Activated T-cell treated with anti-CD3 and anti-CD28 coated beads, Interleukin-2, amount 50 U/mL, for 72 hours (primary cell): ENCODE data around the gene ADRM1. TPM values are rescaled to one million over a fixed set of nuclear protein-coding genes. Genes with fewer than 3 reads are reported as not detected.

Experiments
- ATAC-seq, 2 donors: fragments of 150-1000 bp; cut with Tn5 transposase; replicated peaks in 1 of 2; 2 replicates each; pipeline ENCODE4 v1.10.0; 2021; ENCODE audit warnings: moderate library complexity in 2 of 2, mild to moderate bottlenecking in 1 of 2
- DNase-seq, 2 donors: peaks; one replicate each; pipeline ENCODE4 v3.0.0; 2021 to 2022; ENCODE audit warnings: mixed read lengths in 1 of 2
- H3K27ac Mint-ChIP-seq: one replicate; pipeline ENCODE4 v1.8.0; 2022; ENCODE audit warnings: mild to moderate bottlenecking, moderate library complexity, mixed read lengths
- H3K27me3 Mint-ChIP-seq: one replicate; pipeline ENCODE4 v1.8.0; 2022; ENCODE audit warnings: low read depth, mixed read lengths
- H3K36me3 Mint-ChIP-seq, 2 donors: one replicate each; pipeline ENCODE4 v1.8.0; 2022; ENCODE audit warnings: mixed read lengths in 2 of 2, mild to moderate bottlenecking in 1 of 2; ENCODE audit not compliant: insufficient read depth in 2 of 2
- H3K4me1 Mint-ChIP-seq: one replicate; pipeline ENCODE4 v1.8.0; 2022; ENCODE audit warnings: low read depth, mixed read lengths
- H3K4me3 Mint-ChIP-seq, 2 donors: one replicate each; pipeline ENCODE4 v1.8.0; 2022; ENCODE audit warnings: mild to moderate bottlenecking in 2 of 2, mixed read lengths in 2 of 2, moderate library complexity in 2 of 2
- H3K9me3 Mint-ChIP-seq, 2 donors: one replicate each; pipeline ENCODE4 v1.8.0; 2022; ENCODE audit warnings: mixed read lengths in 2 of 2
- total RNA-seq, 2 donors: library from RNA; stranded (reverse); gene quantifications; one replicate each; pipeline ENCODE4 v1.2.3, GENCODE V29; 2022

Gene ADRM1, protein sequence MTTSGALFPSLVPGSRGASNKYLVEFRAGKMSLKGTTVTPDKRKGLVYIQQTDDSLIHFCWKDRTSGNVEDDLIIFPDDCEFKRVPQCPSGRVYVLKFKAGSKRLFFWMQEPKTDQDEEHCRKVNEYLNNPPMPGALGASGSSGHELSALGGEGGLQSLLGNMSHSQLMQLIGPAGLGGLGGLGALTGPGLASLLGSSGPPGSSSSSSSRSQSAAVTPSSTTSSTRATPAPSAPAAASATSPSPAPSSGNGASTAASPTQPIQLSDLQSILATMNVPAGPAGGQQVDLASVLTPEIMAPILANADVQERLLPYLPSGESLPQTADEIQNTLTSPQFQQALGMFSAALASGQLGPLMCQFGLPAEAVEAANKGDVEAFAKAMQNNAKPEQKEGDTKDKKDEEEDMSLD
- 100 to 1,000 TPM in 1 of 2 donors, 10 to 100 TPM in 1; 95.4 to 114 TPM for total RNA-seq

DNA sequence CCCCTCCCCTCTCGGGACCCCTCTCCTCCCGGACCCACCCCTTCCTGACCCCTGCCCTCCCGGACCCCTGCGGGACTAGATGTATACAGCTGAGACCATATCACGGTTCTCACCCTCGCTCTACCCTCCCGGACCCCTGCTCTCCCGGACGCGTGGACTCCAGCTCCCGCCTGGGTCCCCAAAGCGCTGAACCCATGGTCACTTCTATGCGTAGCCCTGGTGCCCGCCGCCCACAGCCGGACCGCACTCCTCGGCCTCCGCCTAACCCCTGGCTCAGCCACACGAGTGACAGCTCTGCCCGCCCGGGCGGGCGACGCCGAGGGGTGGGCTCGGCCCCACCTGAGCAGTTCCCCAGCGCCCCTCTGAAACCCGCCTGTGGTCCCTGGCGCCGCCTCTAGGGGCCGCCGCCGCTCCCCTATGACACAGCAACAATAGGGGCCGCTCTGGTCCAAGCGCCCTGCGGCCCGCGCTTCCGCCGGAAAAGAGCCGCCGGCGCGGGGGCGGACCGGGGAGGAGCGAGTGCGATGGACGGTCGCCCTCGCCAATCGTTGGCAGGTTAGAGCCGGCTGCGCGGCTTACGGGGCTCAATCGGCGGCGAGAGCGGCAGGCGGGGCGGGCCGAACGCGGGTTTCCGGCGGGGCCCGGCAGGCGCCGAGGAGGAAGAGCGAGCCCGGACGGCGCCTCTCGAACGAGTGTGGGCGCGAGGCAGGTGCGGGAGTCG, at the start of gene ADRM1:
Gene ADRM1 (plus strand): TSS at position 657 of the 721 bp plus-strand sequence. CDS start 572 bp downstream, outside the sequence.
- peaks cover 2 to 9% of the 10 kb centered on the region in 2 donors for H3K36me3 Mint-ChIP-seq
- H3K27ac Mint-ChIP-seq = peak within 1 kb of the TSS; percentile 100
- H3K4me3 Mint-ChIP-seq = peak within 1 kb of the TSS; percentile 96 to 99
- H3K9me3 Mint-ChIP-seq = no peaks in the 10 kb centered on the region
- H3K27me3 Mint-ChIP-seq = no peaks in the 10 kb centered on the region
- peak; percentile 96 to 99 for DNase-seq
- ATAC-seq = peak; percentile 85
- H3K4me1 Mint-ChIP-seq = peaks cover 28% of the 10 kb centered on the region

DNA sequence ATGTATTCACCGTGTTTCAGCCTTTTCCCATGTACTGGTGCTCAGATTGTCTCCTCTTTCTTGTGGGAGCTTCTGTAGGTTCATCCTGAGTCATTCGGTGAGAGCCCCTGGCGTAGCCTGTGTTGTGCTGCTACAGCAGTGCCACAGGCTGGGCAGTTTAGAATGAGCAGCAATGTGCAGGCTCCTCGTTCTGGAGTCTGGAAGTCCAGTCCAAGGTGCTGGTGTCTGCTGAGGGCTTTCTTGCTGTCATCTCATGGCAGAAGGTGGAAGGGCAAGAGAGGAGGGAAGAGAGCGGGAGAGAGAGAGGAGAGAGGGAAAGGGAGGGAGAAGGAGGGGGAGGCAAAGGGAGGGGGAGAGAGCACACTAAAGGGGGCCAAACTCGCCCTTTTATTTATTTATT, 49.4 kb upstream of the ADRM1 start:
- no peaks in the 10 kb centered on the region for H3K9me3 Mint-ChIP-seq
- no peaks in the 10 kb centered on the region for H3K27me3 Mint-ChIP-seq
- DNase-seq (no peak), ATAC-seq (no peak)
- H3K27ac Mint-ChIP-seq = no peak overlapping the region
- no peak overlapping the region for H3K4me3 Mint-ChIP-seq
- peaks cover 16% of the 10 kb centered on the region for H3K4me1 Mint-ChIP-seq
- no peaks in the 10 kb centered on the region for H3K36me3 Mint-ChIP-seq

DNA sequence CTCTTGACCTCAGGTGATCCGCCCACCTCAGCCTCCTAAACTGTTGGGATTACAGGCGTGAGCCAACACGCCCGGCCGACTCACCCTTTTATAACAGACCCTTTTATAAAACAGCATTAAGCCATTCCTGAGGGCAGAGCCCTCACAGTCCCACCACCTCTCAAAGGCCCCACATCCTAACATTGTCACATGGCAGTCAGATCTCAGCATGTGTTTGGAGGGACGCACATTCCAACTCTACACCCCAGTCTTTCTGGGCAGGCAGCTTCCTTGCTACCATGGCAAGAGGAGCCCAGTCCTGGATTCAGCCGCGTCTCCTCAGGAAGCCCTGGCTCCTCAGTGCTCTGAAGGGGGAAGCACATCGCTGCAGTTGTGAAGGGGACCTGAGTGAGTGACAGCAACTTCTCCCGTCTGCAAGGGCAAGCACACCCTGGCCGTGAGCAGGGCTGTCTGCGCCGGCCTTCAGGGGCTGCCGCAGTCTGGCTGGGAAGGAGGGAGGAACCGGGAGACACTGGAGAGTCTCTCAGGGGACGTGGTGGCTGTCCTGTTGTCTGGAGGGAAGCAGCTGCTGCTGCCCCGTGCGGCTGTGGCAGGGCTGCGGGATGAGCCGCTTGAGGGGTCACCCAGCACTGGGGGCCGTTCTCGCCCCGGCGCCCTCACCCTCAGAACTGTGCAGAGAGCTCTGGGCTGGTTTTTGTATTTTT, 48.6 kb upstream of the ADRM1 start:
- DNase-seq (no peak), ATAC-seq (no peak)
- Mint-ChIP-seq H3K27ac (no peak overlapping the region), H3K36me3 (no peaks in the 10 kb centered on the region), H3K4me3 (no peak overlapping the region), H3K9me3 (no peaks in the 10 kb centered on the region), H3K27me3 (no peaks in the 10 kb centered on the region), H3K4me1 (peaks cover 16% of the 10 kb centered on the region)

DNA sequence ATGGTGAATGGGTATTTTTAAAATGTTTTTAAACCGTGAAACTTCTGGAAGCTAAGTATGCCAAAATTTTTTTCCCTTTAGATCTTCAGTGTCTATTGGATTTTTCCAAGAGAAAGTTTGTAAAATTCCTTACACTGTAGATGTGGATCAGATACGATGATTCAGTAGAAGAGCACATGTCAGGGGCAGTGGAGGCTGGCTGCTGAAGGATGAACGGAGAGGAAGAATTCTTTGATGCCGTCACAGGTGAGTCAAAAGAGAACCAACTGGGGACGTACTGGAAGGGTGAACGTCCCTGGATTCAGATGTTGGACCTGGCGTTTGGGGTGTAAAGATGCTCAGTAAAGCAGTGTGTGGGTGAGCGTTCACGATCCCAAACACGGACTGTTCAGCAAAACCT, 46.8 kb upstream of the ADRM1 start:
- Mint-ChIP-seq H3K4me1 (peaks cover 16% of the 10 kb centered on the region), H3K27me3 (no peaks in the 10 kb centered on the region), H3K4me3 (no peak overlapping the region), H3K27ac (no peak overlapping the region), H3K36me3 (no peaks in the 10 kb centered on the region), H3K9me3 (no peaks in the 10 kb centered on the region)
- ATAC-seq = no peak
- DNase-seq = no peak

DNA sequence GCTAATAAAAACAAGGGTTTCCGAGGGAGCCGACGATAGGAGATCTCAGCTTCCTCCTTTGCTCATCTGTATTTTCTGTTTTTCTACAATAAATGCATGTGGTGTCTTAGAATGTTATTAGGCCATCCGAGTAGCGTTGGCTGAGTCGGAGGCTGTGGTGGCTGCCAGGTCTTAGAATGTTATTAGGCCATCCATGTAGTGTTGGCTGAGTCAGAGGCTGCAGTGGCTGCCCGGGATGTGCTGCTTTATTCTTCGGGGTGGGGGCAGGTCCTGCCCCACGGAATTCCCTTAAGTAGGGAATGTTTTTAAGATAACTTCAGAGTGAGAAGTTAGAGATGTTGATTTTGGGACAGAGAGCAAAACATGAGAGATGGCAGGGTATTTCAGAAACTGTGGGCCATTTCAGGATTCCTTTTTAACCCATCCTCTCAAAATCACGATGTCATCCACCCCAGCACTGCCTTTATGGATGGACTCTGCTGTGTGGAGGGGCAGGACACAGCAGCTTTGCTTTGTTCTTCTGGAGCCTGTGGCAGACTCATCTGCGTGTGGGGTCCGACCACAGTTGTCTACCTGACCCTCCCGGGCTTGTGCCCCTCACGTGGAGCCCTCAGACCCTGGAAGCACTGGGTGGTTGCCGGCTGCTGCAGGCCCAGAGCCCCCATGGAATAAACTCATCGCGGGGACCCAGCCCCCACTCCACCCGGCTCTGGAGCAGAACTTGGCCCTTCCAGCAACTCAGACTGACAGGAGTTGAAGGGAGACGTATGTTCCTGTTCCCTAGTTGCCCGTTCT, 44.1 kb upstream of the ADRM1 start:
- peaks cover 0 to under 1% of the 10 kb centered on the region in 2 donors for H3K36me3 Mint-ChIP-seq
- H3K27ac Mint-ChIP-seq = no peak overlapping the region
- H3K4me1 Mint-ChIP-seq = peaks cover 9% of the 10 kb centered on the region
- no peak overlapping the region for H3K4me3 Mint-ChIP-seq
- no peak for ATAC-seq
- DNase-seq = no peak
- no peaks in the 10 kb centered on the region for H3K27me3 Mint-ChIP-seq
- no peaks in the 10 kb centered on the region for H3K9me3 Mint-ChIP-seq

DNA sequence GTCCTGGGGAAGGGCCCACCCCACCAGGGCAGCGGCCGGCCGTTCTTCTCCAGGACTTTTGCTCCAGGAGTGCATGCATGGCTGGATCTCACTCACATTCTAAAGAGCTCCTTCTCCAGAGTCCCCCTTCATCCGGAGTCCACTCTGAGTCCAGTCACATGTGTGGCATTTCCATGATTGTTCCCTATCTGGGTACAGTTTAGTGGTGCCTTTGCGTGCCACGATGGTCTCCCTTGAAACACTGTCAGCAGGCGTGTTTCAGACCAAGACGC, 43.6 kb upstream of the ADRM1 start:
- no peaks in the 10 kb centered on the region for H3K9me3 Mint-ChIP-seq
- H3K36me3 Mint-ChIP-seq = peaks cover 0 to 2% of the 10 kb centered on the region in 2 donors
- H3K27me3 Mint-ChIP-seq = no peaks in the 10 kb centered on the region
- no peak for DNase-seq
- ATAC-seq = no peak
- no peak overlapping the region for H3K27ac Mint-ChIP-seq
- peaks cover 7% of the 10 kb centered on the region for H3K4me1 Mint-ChIP-seq
- H3K4me3 Mint-ChIP-seq = no peak overlapping the region

DNA sequence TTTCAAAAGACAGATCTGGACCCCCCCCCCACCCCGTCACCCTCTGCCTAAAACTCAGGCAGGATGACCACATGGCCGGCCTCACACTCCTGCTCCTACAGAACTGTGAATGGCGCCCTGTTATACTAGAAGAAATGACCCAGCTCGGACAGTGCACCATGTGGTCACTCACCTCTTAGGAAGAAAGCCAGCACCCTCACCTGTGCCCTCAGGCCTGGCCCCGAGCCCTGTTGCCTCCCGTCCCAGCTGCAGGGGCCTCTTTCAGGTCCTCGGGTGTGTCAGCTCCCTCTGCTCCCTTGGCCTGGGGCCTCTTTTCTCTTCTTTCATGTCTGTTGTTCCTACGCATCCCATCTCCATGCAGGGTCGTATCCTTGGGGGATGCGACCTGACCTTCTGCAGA, 40.7 kb upstream of the ADRM1 start:
- no peaks in the 10 kb centered on the region for H3K27me3 Mint-ChIP-seq
- DNase-seq = no peak
- H3K4me3 Mint-ChIP-seq = no peak overlapping the region
- H3K27ac Mint-ChIP-seq = no peak overlapping the region
- H3K36me3 Mint-ChIP-seq = peaks cover 5 to 10% of the 10 kb centered on the region in 2 donors
- no peaks in the 10 kb centered on the region for H3K9me3 Mint-ChIP-seq
- ATAC-seq = no peak
- no peaks in the 10 kb centered on the region for H3K4me1 Mint-ChIP-seq

DNA sequence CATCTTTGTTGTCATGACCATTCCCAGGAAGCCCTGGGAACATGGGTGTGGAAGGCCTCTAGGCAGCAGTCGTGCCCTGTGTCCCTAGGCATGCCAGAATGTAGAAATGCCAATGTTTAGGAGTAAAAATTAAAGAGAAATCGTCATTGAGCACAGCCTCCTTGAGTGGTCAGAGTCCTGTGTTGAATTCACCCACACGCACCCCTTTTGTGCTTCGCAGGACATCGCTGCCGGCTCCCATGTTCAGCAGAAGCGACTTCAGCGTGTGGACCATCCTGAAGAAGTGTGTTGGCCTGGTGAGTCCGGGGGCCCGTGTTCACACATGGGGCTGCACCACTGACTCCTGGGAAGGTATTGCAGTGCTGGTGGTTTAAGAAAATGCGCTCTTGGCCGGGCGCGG, 39.4 kb upstream of the ADRM1 start:
- no peak overlapping the region for H3K27ac Mint-ChIP-seq
- H3K4me1 Mint-ChIP-seq = no peaks in the 10 kb centered on the region
- H3K4me3 Mint-ChIP-seq = no peak overlapping the region
- peaks cover 5 to 10% of the 10 kb centered on the region in 2 donors for H3K36me3 Mint-ChIP-seq
- no peaks in the 10 kb centered on the region for H3K9me3 Mint-ChIP-seq
- DNase-seq = no peak
- ATAC-seq = no peak
- no peaks in the 10 kb centered on the region for H3K27me3 Mint-ChIP-seq

DNA sequence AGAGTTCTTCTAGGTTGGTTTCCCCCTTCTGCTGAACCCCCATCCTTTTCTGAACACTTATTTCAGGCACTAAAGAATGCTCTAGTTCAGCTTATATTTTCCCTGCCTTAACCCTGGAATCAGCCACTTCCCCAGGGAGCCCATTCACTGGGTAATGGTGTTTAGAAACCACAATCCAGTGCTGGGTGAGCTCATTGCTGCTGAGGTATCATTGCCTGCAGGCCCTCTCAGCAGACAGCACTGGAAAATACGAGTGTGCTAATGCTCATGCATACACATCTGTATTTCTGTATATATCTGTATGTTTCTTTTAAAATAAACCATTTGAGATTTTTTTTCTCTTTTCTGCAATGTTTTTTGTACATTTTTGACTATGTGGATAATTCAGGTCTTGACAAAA, 37.4 kb upstream of the ADRM1 start:
- Mint-ChIP-seq H3K36me3 (peaks cover 5 to 10% of the 10 kb centered on the region in 2 donors), H3K9me3 (no peaks in the 10 kb centered on the region), H3K4me1 (no peaks in the 10 kb centered on the region), H3K27ac (no peak overlapping the region), H3K4me3 (no peak overlapping the region), H3K27me3 (no peaks in the 10 kb centered on the region)
- ATAC-seq (no peak), DNase-seq (no peak)

DNA sequence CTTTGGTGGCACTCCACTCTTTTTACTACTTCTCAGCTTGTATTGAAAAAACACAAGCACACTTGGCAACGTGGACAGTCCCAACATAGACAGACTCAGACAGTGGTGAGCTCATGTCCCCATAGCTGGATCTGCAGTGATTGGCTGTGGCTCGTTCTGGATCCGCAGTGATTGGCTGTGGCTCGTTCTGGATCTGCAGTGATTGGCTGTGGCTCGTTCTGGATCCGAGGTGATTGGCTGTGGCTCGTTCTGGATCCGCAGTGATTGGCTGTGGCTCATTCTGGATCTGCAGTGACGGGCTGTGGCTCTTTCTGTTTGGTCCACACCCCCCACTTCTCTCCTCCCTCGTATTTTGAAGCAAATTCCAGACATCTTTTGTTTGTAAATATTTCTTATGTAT, 36.5 kb upstream of the ADRM1 start:
- no peak for DNase-seq
- Mint-ChIP-seq H3K9me3 (no peaks in the 10 kb centered on the region), H3K27ac (no peak overlapping the region), H3K36me3 (peaks cover 5 to 10% of the 10 kb centered on the region in 2 donors), H3K27me3 (no peaks in the 10 kb centered on the region), H3K4me1 (no peaks in the 10 kb centered on the region), H3K4me3 (no peak overlapping the region)
- ATAC-seq = no peak

DNA sequence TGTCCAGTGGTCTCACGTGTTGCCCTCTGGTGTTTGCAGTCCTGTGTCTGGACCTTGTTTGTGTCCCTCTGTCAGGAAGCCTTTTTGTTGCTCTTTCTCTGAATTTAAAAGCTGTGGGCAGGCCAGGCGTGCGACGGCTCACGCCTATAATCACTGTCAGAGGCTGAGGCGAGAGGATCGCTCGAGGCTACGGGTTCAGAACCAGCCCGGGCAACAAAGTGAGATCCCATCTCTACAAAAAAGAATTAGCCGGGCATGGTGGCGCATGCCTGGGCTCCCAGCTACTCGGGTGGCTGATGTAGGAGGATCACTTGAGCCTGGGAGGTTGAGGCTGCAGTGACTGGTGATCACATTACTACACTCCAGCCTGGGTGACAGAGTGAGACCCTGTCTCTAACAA, 35.9 kb upstream of the ADRM1 start:
- no peaks in the 10 kb centered on the region for H3K9me3 Mint-ChIP-seq
- no peaks in the 10 kb centered on the region for H3K27me3 Mint-ChIP-seq
- no peak for ATAC-seq
- H3K27ac Mint-ChIP-seq = no peak overlapping the region
- no peak overlapping the region for H3K4me3 Mint-ChIP-seq
- H3K4me1 Mint-ChIP-seq = no peaks in the 10 kb centered on the region
- peaks cover 5 to 10% of the 10 kb centered on the region in 2 donors for H3K36me3 Mint-ChIP-seq
- no peak for DNase-seq

DNA sequence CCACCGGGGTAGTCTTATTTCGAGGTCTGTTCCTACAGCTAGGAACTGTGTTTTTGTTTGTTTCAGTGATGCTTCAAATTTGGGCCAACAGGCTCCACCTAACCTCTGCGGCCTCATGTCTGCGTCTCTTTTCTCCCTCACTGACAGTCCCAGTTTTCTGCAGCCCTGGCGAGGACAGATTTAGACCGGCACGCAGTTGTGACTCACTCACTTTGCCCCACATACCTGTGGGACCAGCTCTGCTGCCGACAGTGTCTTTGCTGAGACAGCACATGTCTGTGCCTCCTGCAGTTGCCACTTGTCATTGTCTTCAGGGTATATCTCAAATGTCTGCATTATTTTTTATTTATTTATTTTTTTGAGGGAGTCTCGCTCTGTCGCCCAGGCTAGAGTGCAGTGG, 35.3 kb upstream of the ADRM1 start:
- no peak for DNase-seq
- H3K9me3 Mint-ChIP-seq = no peaks in the 10 kb centered on the region
- peaks cover 5 to 10% of the 10 kb centered on the region in 2 donors for H3K36me3 Mint-ChIP-seq
- no peak overlapping the region for H3K4me3 Mint-ChIP-seq
- ATAC-seq = no peak
- H3K4me1 Mint-ChIP-seq = no peaks in the 10 kb centered on the region
- H3K27ac Mint-ChIP-seq = no peak overlapping the region
- no peaks in the 10 kb centered on the region for H3K27me3 Mint-ChIP-seq
